Lower leg skin (tissue), 4 donors: ENCODE results near the gene ZNF214. TPM values are rescaled to one million over a fixed set of nuclear protein-coding genes. Genes with fewer than 3 reads are reported as not detected.

Source experiments
- DNase-seq, 2 donors: peaks; one replicate each; pipeline ENCODE4 v3.0.0-alpha.2; 2019; ENCODE audit warnings: low spot score in 2 of 2
- H3K4me3 ChIP-seq: fragments of 200-600 bp; sonication (generic); 2 replicates; pipeline ENCODE4 v1.5.1; 2017; ENCODE audit warnings: mild to moderate bottlenecking, low read depth; ENCODE audit not compliant: poor library complexity, severe bottlenecking
- POLR2A ChIP-seq, 2 donors: fragments of 450-650 bp; IDR thresholded peaks; one replicate each; pipeline ENCODE4 v1.6.1; 2016 to 2017; ENCODE audit warnings: antibody characterized with exemption in 2 of 2, mild to moderate bottlenecking in 1 of 2, moderate library complexity in 1 of 2
- WGBS, 2 donors: methylation state at CpG; one replicate each; pipeline ENCODE4 v1.1.5; 2018; 5-methylcytosine and 5-hydroxymethylcytosine counted together
- intact Hi-C: fragments of 100-400 bp; cut with DNase I; formaldehyde crosslinking; loops from one replicate; pipeline ENCODE4 v1.15.0; 2023; ENCODE audit warnings: low total_unique reads
- total RNA-seq, 4 donors: library from RNA; depleted of rRNA; stranded (reverse); fragments of >200 nt; gene quantifications; one replicate each; pipeline ENCODE4 v1.1.0, GENCODE V29; 2016
- TF ChIP-seq, protein P1 (sequence below), 3 donors: fragments of 450-650 bp; IDR thresholded peaks; one replicate each; pipeline ENCODE4 v1.5.1; 2016; ENCODE audit warnings: antibody characterized with exemption in 3 of 3, mild to moderate bottlenecking in 3 of 3, moderate library complexity in 2 of 3

The ZNF214 gene
- total RNA-seq, 4 donors from 2014 or later: 0.21 to 1.4 (median 0.71) TPM

DNA sequence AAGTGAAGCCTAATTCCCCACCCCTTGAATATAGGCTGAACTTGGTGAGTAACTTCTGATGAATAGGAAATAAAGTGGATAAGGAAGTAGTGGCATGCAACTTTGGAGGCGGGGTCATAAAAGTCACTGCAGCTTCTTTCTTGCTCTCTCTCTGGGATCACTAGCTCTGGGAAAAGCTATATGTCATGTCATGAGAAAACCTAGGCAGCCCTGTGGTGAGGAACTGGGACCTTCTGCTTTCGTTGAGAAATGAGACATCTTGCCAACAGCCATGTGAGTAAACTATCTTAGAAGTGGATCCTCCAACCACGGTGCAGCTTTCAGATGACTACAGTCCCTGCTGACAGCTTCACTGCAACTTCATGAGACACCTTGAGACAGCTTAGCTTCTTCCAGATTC is 15.7 kb downstream of the ZNF214 start:
- WGBS, 2 donors: 46 to 56% methylated on average over 3 of the region's 3 CpGs
- TF ChIP-seq, protein P1, sequence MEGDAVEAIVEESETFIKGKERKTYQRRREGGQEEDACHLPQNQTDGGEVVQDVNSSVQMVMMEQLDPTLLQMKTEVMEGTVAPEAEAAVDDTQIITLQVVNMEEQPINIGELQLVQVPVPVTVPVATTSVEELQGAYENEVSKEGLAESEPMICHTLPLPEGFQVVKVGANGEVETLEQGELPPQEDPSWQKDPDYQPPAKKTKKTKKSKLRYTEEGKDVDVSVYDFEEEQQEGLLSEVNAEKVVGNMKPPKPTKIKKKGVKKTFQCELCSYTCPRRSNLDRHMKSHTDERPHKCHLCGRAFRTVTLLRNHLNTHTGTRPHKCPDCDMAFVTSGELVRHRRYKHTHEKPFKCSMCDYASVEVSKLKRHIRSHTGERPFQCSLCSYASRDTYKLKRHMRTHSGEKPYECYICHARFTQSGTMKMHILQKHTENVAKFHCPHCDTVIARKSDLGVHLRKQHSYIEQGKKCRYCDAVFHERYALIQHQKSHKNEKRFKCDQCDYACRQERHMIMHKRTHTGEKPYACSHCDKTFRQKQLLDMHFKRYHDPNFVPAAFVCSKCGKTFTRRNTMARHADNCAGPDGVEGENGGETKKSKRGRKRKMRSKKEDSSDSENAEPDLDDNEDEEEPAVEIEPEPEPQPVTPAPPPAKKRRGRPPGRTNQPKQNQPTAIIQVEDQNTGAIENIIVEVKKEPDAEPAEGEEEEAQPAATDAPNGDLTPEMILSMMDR (IDR thresholded peaks at IDR 0.05): no peak
- TF ChIP-seq POLR2A (IDR thresholded peaks at IDR 0.05): no peak

DNA sequence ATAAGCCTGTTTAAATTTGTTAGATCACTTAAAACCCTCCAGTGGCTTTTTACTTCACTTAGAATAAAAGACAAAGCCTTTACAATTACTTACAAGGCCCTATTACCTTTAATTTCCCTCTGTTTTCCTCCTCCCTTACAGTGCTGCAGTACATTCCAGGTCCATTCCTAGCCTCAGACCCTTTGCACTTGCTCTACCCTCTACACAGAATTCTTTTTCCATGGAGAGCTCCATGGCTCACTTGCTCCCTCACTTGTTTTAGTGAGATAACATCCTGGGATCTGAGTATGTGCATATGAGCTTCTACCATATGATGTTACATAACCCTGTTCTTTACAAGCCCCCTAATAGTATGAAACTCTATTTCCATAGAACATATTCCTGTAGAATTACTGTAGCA is 24.4 kb downstream of the ZNF214 start:
- TF ChIP-seq, protein P1 (IDR thresholded peaks at IDR 0.05): no peak
- no peak for TF ChIP-seq POLR2A (IDR thresholded peaks at IDR 0.05)
- intact Hi-C loops: no loop called here
- H3K4me3 ChIP-seq: no peak overlapping the region
- DNase-seq: no peak

More for the DNA sequence above, 15.7 kb downstream of the ZNF214 start:
- no peak for DNase-seq
- intact Hi-C loops: no loop called here
- H3K4me3 ChIP-seq: no peak overlapping the region

GRCh38 chr11:6992457-6993417 is 27.4 kb downstream of the ZNF214 start:
- intact Hi-C loops: no loop called here
- TF ChIP-seq, protein P1 (IDR thresholded peaks at IDR 0.05): no peak
- no peak for TF ChIP-seq POLR2A (IDR thresholded peaks at IDR 0.05)
- no peak for DNase-seq
- no peak overlapping the region for H3K4me3 ChIP-seq
- 29 to 36% methylated on average over 11 of the region's 11 CpGs for WGBS, 2 donors

DNA sequence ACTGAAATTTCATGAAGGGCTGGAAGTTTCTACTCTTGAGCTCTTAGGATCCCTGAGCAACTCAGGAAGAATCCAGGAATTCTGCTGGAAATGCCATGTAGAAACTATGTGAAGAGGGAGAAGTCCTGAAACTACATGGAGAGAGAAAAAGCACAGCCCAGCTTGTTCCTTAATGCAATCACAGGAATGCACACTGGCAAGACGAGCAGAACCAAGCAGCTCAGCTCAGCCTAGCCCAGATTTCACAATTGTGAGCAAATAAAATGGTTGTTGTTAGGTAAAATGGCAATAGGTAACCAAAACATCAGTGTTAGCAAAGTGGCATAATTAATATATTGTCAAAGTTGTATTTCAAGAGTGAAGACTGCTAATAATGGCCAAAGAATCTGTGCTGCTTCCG is 28.1 kb downstream of the ZNF214 start:
- DNase-seq: no peak
- 51 to 60% methylated on average over 2 of the region's 2 CpGs for WGBS, 2 donors
- no peak for TF ChIP-seq POLR2A (IDR thresholded peaks at IDR 0.05)
- TF ChIP-seq, protein P1 (IDR thresholded peaks at IDR 0.05): no peak
- intact Hi-C loops: no loop called here
- no peak overlapping the region for H3K4me3 ChIP-seq

GRCh38 chr11:6991227-6991626 is 28.9 kb downstream of the ZNF214 start:
- DNase-seq: no peak
- H3K4me3 ChIP-seq: no peak overlapping the region
- whole genome bisulfite sequencing, 2 donors: 75 to 83% methylated on average over 6 of the region's 6 CpGs
- intact Hi-C loops: no loop called here
- no peak for TF ChIP-seq POLR2A (IDR thresholded peaks at IDR 0.05)
- TF ChIP-seq, protein P1 (IDR thresholded peaks at IDR 0.05): no peak
